HG02943 (cell line): Measurements from ENCODE around the gene SCIN.

ENCODE experiments used
- ATAC-seq: cut with Tn5 transposase; IDR thresholded peaks from one replicate; pipeline ENCODE4 v1.9.1; 2021; ENCODE audit warnings: mild to moderate bottlenecking, low read depth, moderate library complexity; ENCODE audit not compliant: unreplicated experiment

SCIN gene

DNA sequence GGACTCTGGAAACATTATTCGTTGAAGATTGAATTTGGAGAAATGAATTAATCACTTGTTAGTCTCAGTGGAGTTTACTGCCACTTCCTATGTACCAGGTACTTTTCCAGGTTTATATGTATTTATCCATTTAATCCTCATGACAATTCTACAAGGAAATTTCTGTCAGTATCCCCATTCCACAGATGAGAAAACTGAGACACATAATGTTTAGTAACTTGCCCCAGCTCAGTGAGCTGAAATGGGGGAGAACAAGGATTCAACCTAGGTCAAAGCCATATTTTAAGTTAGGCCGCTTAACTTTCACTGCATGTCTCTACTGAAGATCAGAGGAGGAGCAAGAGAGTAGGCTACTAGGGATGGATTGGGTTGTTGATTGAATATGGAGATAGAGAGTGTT is 4.6 kb upstream of the SCIN start:
- ATAC-seq: no peak

DNA sequence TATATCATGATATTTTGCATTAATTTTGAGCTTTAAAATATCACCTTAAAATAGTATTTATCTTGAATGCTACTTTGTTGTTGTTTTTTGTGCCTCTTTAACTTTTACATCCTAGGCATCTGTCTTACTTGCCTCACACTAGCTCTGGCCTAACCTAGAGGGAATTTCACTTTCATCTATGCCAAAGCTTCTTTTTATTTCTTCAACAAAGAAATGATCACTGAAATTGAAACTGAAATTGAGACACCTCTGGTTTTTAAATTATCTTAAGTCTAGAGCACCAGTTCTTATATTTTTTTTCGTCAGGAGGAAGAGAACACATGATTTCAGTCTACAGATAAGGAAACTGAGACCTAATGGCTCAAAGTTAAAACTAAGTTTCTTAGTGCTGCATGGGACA is 3.5 kb upstream of the SCIN start:
- peak; percentile 83 for ATAC-seq

GRCh38 chr7:12569673-12570072 is 847 bp upstream of the SCIN start:
- ATAC-seq: no peak

- no peak for ATAC-seq
Observed at GRCh38 chr7:12570168-12570533, 369 bp upstream of the SCIN start.

GRCh38 chr7:12571691-12572090 is 1.2 kb downstream of the SCIN start:
- ATAC-seq: no peak

DNA sequence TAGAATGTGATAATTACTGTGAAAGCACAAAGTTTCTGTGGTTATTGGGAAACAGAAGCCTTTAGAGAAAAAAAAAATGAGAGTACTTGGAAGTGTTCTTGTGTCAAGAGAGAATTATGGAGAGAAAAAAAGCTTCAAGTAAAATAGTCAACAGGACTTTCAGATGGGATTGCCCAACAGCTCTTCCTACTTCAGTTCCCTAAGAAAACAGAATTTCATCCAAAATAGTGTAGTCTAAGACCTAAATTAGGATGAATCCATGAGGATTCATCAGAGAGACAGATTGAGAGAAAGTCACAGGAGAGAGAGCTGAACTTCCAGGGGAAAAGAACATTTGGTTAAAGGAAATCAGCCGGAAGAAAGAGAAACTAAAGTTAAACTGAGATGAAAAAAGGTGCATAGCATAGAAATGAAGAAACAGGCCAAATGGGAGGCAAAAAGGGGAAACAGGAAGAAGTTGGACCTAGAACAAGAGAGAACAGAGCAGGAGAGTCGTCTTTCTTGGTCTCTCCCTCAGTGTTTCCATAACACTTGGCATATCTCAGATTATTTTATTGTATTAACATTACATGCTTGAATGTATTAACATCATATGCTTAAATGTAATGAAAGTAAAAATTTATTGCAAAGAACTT is 2.5 kb downstream of the SCIN start:
- ATAC-seq: no peak

GRCh38 chr7:12573885-12574284 is 3.4 kb downstream of the SCIN start:
- no peak for ATAC-seq

- no peak for ATAC-seq
Observed at GRCh38 chr7:12578930-12579640, 8.6 kb downstream of the SCIN start.

GRCh38 chr7:12581897-12582296 is 11.4 kb downstream of the SCIN start:
- no peak for ATAC-seq

DNA sequence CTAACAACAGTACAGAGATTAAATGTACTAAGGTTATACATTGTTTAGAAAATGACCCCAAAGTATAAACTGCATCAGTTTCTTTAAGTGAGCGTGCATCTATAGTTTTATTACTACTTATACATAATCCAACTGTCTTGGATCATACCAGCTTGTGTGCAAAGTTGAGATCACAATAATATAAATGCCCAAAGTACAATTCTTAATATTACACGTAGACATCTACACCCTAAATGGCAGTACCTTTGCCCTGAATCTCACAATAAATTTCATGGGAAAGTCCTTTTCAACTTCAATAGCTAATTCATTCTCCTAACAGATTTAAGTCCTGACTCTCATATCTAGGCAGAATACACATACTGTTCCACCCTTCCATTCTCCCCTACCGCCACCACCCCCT is 11.8 kb downstream of the SCIN start:
- no peak for ATAC-seq

GRCh38 chr7:12583176-12583575 is 12.7 kb downstream of the SCIN start:
- no peak for ATAC-seq

- no peak for ATAC-seq
Observed at GRCh38 chr7:12583922-12584321, 13.4 kb downstream of the SCIN start.

- ATAC-seq: peak; percentile 97
Observed at GRCh38 chr7:12584930-12585329, 14.4 kb downstream of the SCIN start.

DNA sequence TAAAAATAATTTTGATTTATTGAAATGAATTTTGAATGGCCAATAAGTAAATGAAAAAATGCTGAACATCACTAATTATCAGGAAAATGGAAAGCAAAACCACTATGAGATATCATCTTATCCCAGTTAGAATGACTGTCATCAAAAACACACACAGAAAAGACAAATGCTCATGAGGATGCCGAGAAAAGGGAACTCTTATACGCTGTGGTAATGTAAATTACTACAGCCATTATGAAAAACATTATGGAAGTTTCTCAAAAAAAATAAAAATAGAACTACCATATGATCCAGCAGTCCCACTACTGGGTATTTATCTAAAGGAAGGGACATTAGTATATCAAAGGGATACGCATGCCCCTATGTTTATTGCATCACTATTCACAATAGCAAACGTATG is 15.8 kb downstream of the SCIN start:
- no peak for ATAC-seq

DNA sequence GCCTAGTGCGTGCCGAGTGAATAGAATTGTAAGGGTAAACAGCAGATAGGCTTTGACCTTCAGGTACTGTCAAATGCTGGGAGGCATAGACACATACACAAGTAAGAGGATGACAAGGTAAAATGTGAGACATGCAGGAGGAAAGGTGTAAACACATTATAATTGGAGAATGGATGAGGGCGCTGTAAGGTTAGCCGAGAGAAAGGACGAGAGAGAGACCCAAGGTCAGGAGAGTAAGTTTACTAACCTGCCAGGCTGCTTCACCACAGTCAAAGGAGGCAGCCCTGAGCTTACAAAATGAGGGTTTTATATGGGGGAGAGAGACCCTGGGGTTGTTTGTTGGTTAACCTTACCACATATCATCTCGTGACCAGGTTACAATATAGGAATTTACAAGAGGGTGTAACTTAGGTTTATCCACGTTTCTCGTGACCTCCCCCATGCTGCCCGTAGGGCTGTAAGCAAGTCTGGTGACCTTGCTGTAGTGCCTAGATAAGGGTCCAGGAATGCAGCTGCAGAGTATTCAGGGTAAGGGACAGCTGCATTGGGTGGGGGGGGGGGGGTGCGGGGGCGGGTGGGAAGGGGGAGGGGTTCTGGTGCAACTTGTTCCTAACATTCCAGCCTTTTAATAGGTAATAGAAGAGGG is 17.9 kb downstream of the SCIN start:
- ATAC-seq: no peak

DNA sequence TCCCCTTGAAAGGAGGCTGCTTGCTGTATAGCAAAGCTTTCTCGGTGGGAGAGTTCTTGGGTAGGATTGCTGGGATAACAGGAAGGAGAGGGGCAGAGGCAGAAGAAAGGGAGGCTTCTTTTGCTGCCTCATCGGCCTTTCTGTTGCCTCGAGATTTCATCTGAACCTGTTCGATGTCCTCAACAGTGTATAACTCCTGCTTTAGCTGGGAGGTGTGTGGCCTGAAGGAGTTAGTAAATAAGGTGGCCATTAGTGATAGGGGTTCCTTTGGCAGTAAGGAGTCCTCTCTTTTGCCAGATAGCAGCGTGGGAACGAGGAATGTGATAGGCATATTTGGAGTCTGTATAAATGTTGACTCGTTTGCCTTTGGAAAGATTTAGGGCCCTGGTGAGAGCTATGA is 20.0 kb downstream of the SCIN start:
- ATAC-seq: no peak

DNA sequence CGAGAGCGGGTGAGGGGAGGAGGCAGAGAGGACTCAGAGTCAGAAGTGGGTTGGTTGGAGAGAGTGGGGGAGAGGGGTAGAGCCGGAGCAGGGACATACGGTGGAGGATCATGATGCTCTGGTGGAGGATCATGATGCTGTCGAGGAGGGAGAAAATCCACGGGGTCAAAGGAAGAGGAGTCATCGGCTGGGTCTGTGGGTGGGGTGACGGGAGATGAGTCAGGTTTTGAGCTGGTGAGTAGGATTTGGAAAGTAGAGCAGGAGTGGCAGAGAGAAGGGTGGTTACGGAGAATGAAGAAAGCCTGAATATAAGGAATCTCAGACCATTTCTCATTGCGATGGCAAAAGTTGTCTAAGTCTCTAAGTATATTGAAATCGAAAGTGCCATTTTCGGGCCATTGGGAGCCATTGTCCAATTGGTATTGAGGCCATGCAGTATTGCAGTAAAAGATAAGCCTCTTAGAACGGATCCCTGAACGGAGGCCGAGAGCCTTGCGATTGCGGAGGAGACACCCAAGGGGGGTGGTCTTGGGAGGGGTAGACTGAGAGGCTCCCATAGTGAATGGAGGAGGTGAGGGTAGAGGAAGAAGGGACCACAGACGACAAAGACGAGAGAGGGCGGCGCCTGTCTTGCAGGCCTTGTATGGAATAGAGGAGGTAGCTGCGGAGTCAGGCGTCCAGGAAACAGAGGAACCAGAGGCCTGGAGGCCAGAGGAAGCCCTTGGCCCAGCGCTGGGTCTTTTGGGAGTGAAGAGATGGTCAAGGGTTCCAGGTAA is 23.8 kb downstream of the SCIN start:
- ATAC-seq: no peak

DNA sequence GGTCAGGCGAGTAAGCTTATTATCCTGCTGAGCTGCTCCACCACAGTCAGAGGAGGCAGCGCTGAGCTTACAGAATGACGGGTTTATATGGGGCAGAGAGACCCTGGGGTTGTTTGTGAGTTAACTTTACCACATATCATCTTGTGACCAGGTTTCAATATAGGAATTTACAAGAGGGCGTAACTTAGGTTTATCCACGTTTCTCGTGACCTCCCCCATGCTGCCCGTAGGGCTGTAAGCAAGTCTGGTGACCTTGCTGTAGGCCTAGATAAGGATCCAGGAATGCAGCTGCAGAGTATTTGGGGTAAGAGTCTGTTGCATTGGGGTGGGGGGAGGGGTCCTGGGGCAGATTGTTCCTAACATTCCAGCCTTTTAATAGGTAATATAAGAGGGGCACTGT is 24.6 kb downstream of the SCIN start:
- no peak for ATAC-seq

GRCh38 chr7:12596225-12596790 is 25.8 kb downstream of the SCIN start:
- no peak for ATAC-seq

DNA sequence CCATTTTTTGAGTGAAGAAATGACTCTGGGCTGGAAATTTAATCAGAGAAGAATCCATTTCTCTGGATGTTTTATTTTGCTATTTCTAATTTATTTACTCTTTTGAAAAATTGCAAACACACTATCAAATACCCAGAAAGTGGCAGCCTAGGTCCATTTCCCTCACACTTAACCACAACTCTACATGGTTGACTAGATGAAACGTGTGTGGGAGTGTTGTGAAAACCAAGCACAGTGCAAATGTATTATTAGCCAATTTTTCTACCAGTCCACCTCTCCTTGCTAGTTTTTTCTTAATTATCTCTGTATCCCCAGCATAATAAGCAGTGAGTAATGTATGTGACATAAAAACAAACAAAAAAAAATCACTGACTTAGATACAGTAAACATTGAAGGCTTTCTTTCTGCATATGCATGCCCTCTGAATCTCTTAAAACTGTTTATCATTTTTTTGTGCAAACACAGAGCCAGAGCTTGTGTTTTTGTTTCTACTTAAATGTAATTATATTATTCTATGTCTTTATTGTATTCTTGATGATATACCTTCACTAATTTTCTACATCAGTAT is 30.9 kb downstream of the SCIN start:
- ATAC-seq: no peak

GRCh38 chr7:12607134-12607533 is 36.6 kb downstream of the SCIN start:
- no peak for ATAC-seq
